GM12873 (cell line): ENCODE data around the gene ASB6.

Experiments used
- CTCF ChIP-seq: IDR thresholded peaks from 2 replicates; pipeline ENCODE4 v1.5.1; 2012; ENCODE audit warnings: low read depth, mild to moderate bottlenecking, moderate library complexity, low read length, control low read depth; ENCODE audit not compliant: insufficient read depth; ENCODE audit errors: missing control alignments

ASB6 gene

GRCh38 chr9:129594632-129595031, 47.3 kb downstream of the ASB6 start:
- no peak for TF ChIP-seq CTCF

DNA sequence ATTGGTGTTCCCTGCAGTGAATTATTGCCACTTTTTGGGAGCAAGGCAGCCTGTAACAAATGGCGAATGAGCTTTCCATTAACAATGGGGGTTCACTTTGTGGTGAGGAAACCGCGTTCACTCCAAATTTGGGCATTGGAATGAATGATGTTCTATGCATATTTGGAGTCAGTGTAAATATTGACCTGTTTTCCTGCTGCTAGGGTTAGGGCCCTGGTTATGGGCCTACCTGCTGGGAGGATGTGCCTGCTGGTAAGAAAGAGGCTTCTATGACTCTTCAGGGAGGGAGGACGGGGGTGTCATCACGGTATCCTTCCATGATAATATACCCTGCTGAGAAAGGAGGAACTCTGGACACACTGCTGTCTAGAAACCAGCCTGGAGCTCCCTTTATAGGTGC, 50.0 kb downstream of the ASB6 start:
- TF ChIP-seq CTCF = no peak

DNA sequence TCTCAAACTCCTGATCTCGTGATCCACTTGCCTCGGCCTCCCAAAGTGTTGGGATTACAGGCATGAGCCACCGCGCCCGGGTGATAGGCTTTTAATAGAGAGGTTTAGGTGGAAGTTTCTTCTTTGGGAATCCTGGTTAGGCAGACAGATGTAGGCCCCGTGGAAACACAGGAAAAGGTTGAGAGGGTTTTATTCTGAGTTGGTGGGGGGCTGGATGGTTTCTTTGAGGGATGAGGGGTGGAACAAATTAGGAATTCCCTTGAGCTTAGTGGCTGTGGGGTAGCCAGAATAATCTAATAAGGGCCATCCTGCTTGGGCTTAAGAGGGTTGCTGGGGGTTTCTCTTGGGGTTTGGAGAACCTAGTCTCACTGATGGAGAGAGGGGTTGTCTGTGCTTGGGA, 51.5 kb downstream of the ASB6 start:
- no peak for TF ChIP-seq CTCF

- no peak for TF ChIP-seq CTCF
Observed at GRCh38 chr9:129587487-129588262, 54.3 kb downstream of the ASB6 start.

DNA sequence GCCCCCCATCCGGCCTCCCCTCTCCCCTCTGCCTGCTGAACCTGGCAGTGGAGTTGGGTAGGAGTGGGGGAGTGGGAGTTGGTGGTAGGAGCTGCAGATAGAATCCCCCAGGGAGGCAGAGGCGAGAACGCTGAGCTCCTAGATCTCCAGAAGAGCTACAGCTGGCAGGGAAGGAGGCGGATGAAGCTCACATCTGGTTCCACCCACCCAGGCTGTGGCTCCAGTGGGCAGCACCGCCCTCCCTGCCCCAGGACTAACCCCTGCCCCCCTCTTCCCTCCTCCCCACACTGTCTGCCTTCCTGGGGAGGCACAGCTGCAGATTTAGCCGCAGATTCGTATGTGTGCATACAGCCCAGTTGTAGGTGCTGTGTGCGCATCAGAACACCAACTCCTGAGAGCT, 55.3 kb downstream of the ASB6 start:
- TF ChIP-seq CTCF = no peak

GRCh38 chr9:129586245-129586644, 55.7 kb downstream of the ASB6 start:
- TF ChIP-seq CTCF = no peak

DNA sequence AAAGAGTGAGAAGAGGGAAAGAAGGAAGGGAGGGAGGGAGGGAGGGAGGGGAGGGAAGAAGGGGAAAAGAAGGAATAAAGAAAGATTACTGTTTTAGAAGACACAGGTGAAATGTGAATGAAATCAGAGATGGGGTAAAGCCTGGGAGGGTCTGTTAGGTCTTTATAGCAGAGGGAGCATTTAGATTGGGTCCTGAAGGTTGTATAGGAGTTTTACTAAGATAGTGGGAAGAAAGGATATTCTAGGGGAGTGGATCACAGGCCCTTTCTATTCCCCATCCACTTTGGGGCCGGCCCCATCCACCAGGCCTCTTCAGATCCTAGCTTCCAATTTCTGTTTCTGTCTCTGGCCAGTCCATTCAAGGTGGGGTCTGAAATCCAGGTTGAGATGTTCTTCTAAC, 56.6 kb downstream of the ASB6 start:
- TF ChIP-seq CTCF = no peak
